D341Med (cell line): ENCODE data around the gene TPP2.

Experiments used
- DNase-seq: peaks from one replicate; pipeline ENCODE4 v3.0.0; 2012; ENCODE audit warnings: low spot score

TPP2 gene

GRCh38 chr13:102596147-102597028 lies at the start of gene TPP2:
TSS of gene TPP2 (plus strand) at chr13:102596986. CDS start at chr13:102597039, 53 bp downstream.
- DNase-seq, result peak; percentile 99

GRCh38 chr13:102548811-102549210 lies 48.0 kb upstream of the TPP2 start:
- DNase-seq, result no peak

- no peak for DNase-seq
These were observed 46.3 kb upstream of the TPP2 start for GRCh38 chr13:102550507-102550906.

- peak; percentile 40 for DNase-seq
These were observed 40.8 kb upstream of the TPP2 start for GRCh38 chr13:102555914-102556553.

- DNase-seq, result no peak
These were observed 40.0 kb upstream of the TPP2 start for GRCh38 chr13:102556806-102557205.

GRCh38 chr13:102558029-102558428 lies 38.8 kb upstream of the TPP2 start:
- DNase-seq, result no peak

GRCh38 chr13:102561933-102562332 lies 34.9 kb upstream of the TPP2 start:
- DNase-seq, result no peak

GRCh38 chr13:102563267-102563666 lies 33.5 kb upstream of the TPP2 start:
- DNase-seq, result no peak

- no peak for DNase-seq
These were observed 32.2 kb upstream of the TPP2 start for GRCh38 chr13:102564564-102564963.

GRCh38 chr13:102566513-102566912 lies 30.3 kb upstream of the TPP2 start:
- DNase-seq, result no peak

GRCh38 chr13:102567857-102568256 lies 28.9 kb upstream of the TPP2 start:
- DNase-seq, result no peak

GRCh38 chr13:102569488-102569887 lies 27.3 kb upstream of the TPP2 start:
- no peak for DNase-seq

GRCh38 chr13:102571075-102571474 lies 25.7 kb upstream of the TPP2 start:
- peak; percentile 35 for DNase-seq

GRCh38 chr13:102572323-102572722 lies 24.5 kb upstream of the TPP2 start:
- no peak for DNase-seq

GRCh38 chr13:102580552-102581169 lies 16.1 kb upstream of the TPP2 start:
- DNase-seq, result peak; percentile 52

GRCh38 chr13:102582256-102582655 lies 14.5 kb upstream of the TPP2 start:
- DNase-seq, result no peak

GRCh38 chr13:102584434-102584833 lies 12.4 kb upstream of the TPP2 start:
- no peak for DNase-seq

- no peak for DNase-seq
These were observed 10.2 kb upstream of the TPP2 start for GRCh38 chr13:102586615-102587014.

GRCh38 chr13:102587916-102588315 lies 8.9 kb upstream of the TPP2 start:
- DNase-seq, result no peak

GRCh38 chr13:102589301-102589822 lies 7.4 kb upstream of the TPP2 start:
- DNase-seq, result peak; percentile 80

GRCh38 chr13:102591988-102592781 lies 4.6 kb upstream of the TPP2 start:
- DNase-seq, result peak; percentile 67

GRCh38 chr13:102593466-102593865 lies 3.3 kb upstream of the TPP2 start:
- no peak for DNase-seq
